Spleen (tissue), 7 donors: Measurements from ENCODE around the gene PNCK.

Source experiments
- CTCF ChIP-seq, 11 experiments: fragments of 200-600 bp in 7 of 11; fragments of 450-650 bp in 4 of 11; sonication (generic) in 4 of 11; IDR thresholded peaks in 8 of 11; conservative IDR thresholded peaks in 3 of 11; 1 replicate in 7 of 11; 2 replicates in 4 of 11; pipeline versions ENCODE4 v1.4.0 to v1.8.0; 2016 to 2021; ENCODE audit warnings: antibody characterized with exemption in 11 of 11, inconsistent platforms in 4 of 11, mild to moderate bottlenecking in 1 of 11
- POLR2AphosphoS5 ChIP-seq, 3 donors: sonication (generic); formaldehyde crosslinking; IDR thresholded peaks; one replicate each; pipeline ENCODE4 v1.5.1; 2017; ENCODE audit warnings: antibody characterized with exemption in 3 of 3
- donor health status: DM: no; HTN: no; CAD: no; lungs with moderate emphysema.
- donor health status: DM: no; HTN: no; CAD: no.
- donor health status: DM: no; HTN: no; CAD: no.

DNA sequence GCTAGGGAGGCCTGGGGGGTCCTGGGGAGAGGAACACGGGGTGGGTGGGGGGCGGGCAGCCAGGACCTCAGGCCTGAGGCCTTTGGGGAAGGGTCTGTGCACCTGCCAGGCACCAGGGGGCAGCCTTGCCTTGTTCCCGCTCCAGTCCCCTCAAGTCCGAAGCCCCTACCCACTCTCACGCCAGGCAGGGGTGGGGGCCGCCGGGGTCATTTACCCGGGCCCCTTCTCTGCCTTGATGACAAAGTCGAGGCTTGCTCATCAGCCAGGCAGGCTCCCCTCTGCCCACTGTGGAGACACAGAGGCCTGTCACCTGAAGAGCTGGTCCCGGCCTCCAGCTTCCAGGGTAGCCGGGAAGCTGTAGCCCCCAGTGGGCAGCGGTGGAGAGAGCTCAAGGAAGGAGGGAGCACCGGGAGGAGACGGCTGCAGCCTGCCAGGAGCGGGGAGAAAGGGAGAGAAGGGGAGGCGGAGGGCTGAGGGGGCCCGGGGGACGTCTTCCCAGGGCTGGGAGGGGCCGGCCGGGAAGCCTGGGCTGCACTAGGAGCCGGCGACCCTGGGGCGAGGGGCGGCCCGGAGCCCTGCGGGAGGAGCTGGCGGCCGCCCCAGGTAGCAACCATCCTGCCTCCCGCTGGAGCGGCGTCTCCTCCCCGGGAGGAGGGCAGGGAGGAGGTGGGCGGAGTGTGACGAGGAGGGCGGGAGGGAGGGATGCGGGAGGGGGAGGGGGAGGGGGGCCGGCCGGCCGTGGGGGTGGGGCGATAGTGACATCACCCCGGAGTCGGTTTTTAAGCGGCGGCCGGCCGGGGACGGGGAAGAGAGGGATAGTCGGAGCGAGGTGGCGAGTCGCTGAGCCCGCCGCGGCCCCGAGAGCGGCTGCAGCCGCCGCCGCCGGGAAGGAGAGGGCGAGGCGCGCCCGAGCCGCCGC lies 13.8 kb upstream of the PNCK start, which contains the start of gene SLC6A8:
- peak in 6 of 11 experiments; percentile 17 to 59 (median 52) for TF ChIP-seq CTCF (IDR thresholded peaks at IDR 0.05 in 8 of 11, conservative IDR thresholded peaks at IDR 0.05 in 3 of 11)
- TF ChIP-seq POLR2AphosphoS5 (IDR thresholded peaks at IDR 0.05), result peak; percentile 52 to 70 (median 67)
